Activated B cell treated with CpG ODN at 0.5 μM for 24 hours (primary cell): ENCODE measurements around the gene RELB. TPM values are rescaled to one million over a fixed set of nuclear protein-coding genes. Genes with fewer than 3 reads are reported as not detected.

ENCODE experiments used
- ATAC-seq: fragments of 200-7000 bp; cut with Tn5 transposase; one replicate; pipeline ENCODE4 v1.10.0; 2021; ENCODE audit warnings: low read depth, mild to moderate bottlenecking, moderate library complexity
- CTCF ChIA-PET: fragments of 350-600 bp; sonication (Branson Sonifier 250); formaldehyde crosslinking; loops from one replicate; lab custom pipeline; 2021; ENCODE audit warnings: antibody characterized with exemption; lab: Charles Lee
- POLR2A ChIA-PET: fragments of 350-600 bp; sonication (Branson Sonifier 250); formaldehyde crosslinking; loops from one replicate; lab custom pipeline; 2021; ENCODE audit warnings: antibody characterized with exemption; lab: Charles Lee
- DNase-seq: peaks from one replicate; pipeline ENCODE4 v3.0.0; 2022
- H3K27ac Mint-ChIP-seq: one replicate; pipeline ENCODE4 v1.8.0; 2020; ENCODE audit warnings: mixed read lengths
- H3K27me3 Mint-ChIP-seq: one replicate; pipeline ENCODE4 v1.8.0; 2021; ENCODE audit warnings: mixed read lengths
- H3K36me3 Mint-ChIP-seq: one replicate; pipeline ENCODE4 v1.8.0; 2021; ENCODE audit warnings: low read depth, mixed read lengths
- H3K4me1 Mint-ChIP-seq: one replicate; pipeline ENCODE4 v1.8.0; 2021; ENCODE audit warnings: mixed read lengths
- H3K4me3 Mint-ChIP-seq: one replicate; pipeline ENCODE4 v1.8.0; 2020; ENCODE audit warnings: mild to moderate bottlenecking, mixed read lengths
- H3K9me3 Mint-ChIP-seq: one replicate; pipeline ENCODE4 v1.8.0; 2020; ENCODE audit warnings: mixed read lengths
- CTCF ChIP-seq: fragments of 200-600 bp; IDR thresholded peaks from one replicate; pipeline ENCODE4 v1.8.0; 2022; ENCODE audit warnings: antibody characterized with exemption, mild to moderate bottlenecking
- intact Hi-C: fragments of 100-400 bp; cut with micrococcal nuclease; formaldehyde crosslinking; loops from one replicate; pipeline ENCODE4 v1.15.1; 2024
- total RNA-seq: library from RNA; stranded (reverse); gene quantifications from 2 replicates; pipeline ENCODE4 v1.2.3, GENCODE V29; 2022

The RELB gene
- total RNA-seq, 1 donor from 2014 or later: 135 TPM

GRCh38 chr19:44985445-44985844 lies 15.8 kb upstream of the RELB start:
- Mint-ChIP-seq H3K4me3 (no peak overlapping the region), H3K4me1 (no peaks in the 10 kb centered on the region), H3K36me3 (peaks cover 65% of the 10 kb centered on the region), H3K9me3 (no peaks in the 10 kb centered on the region), H3K27ac (no peak overlapping the region), H3K27me3 (no peaks in the 10 kb centered on the region)
- ChIA-PET POLR2A (interaction anchor here (1.0 kb wide), 1 partner anchor 16 kb away, joined by 3 read pairs; no protein-coding TSS in a partner anchor), CTCF (no interaction called here)
- intact Hi-C loops: no loop called here
- TF ChIP-seq CTCF: no peak
- no peak for DNase-seq
- no peak for ATAC-seq

GRCh38 chr19:44986389-44986788 lies 14.9 kb upstream of the RELB start:
- ATAC-seq: no peak
- CTCF ChIA-PET: interaction anchor here (0.9 kb wide), 1 partner anchor 12 kb away, joined by 3 read pairs; no protein-coding TSS in a partner anchor
- intact Hi-C loops: no loop called here
- Mint-ChIP-seq H3K27ac (no peak overlapping the region), H3K36me3 (peaks cover 71% of the 10 kb centered on the region), H3K4me3 (no peak overlapping the region), H3K9me3 (no peaks in the 10 kb centered on the region), H3K4me1 (no peaks in the 10 kb centered on the region), H3K27me3 (no peaks in the 10 kb centered on the region)
- POLR2A ChIA-PET: interaction anchor here (0.6 kb wide), 1 partner anchor 15 kb away, joined by 9 read pairs; no protein-coding TSS in a partner anchor
- no peak for DNase-seq
- no peak for TF ChIP-seq CTCF

GRCh38 chr19:44987148-44987675 lies 14.1 kb upstream of the RELB start:
- intact Hi-C loops: no loop called here
- Mint-ChIP-seq H3K4me1 (no peaks in the 10 kb centered on the region), H3K27me3 (no peaks in the 10 kb centered on the region), H3K36me3 (peaks cover 74% of the 10 kb centered on the region), H3K4me3 (no peak overlapping the region), H3K9me3 (no peaks in the 10 kb centered on the region), H3K27ac (no peak overlapping the region)
- ChIA-PET POLR2A (no interaction called here), CTCF (no interaction called here)
- DNase-seq (no peak), ATAC-seq (no peak)
- TF ChIP-seq CTCF: no peak

GRCh38 chr19:44988273-44988672 lies 13.0 kb upstream of the RELB start:
- intact Hi-C loops: no loop called here
- TF ChIP-seq CTCF: no peak
- no peak overlapping the region for H3K4me3 Mint-ChIP-seq
- H3K36me3 Mint-ChIP-seq: peaks cover 71% of the 10 kb centered on the region
- H3K27me3 Mint-ChIP-seq: no peaks in the 10 kb centered on the region
- ChIA-PET POLR2A (interaction anchor here (1.5 to 2.3 kb wide), 3 partner anchors 13 to 69 kb away, joined by 3 to 14 read pairs (median 5); partner anchors contain the start of gene RELB), CTCF (interaction anchor here (0.6 to 3.4 kb wide), 5 partner anchors 13 to 73 kb away, joined by 3 to 30 read pairs (median 5); partner anchors contain the start of gene RELB)
- DNase-seq: no peak
- H3K9me3 Mint-ChIP-seq: no peaks in the 10 kb centered on the region
- no peaks in the 10 kb centered on the region for H3K4me1 Mint-ChIP-seq
- no peak overlapping the region for H3K27ac Mint-ChIP-seq
- no peak for ATAC-seq

- Mint-ChIP-seq H3K9me3 (no peaks in the 10 kb centered on the region), H3K36me3 (peaks cover 74% of the 10 kb centered on the region), H3K27ac (no peak overlapping the region), H3K4me1 (no peaks in the 10 kb centered on the region), H3K27me3 (no peaks in the 10 kb centered on the region), H3K4me3 (no peak overlapping the region)
- DNase-seq (peak; percentile 57), ATAC-seq (peak; percentile 97)
- ChIA-PET POLR2A (interaction anchor here (0.7 to 2.3 kb wide), 6 partner anchors 12 to 262 kb away, joined by 3 to 14 read pairs (median 4); partner anchors contain the start of genes MARK4 and RELB), CTCF (interaction anchor here (0.6 to 3.4 kb wide), 10 partner anchors 12 to 198 kb away, joined by 3 to 30 read pairs (median 4); partner anchors contain the start of gene RELB)
- intact Hi-C loops: loop anchor here (1.0 kb wide), 5 partner anchors 27 to 198 kb away; no protein-coding TSS in a partner anchor
- TF ChIP-seq CTCF: no peak
Observed at GRCh38 chr19:44988896-44989556, 12.2 kb upstream of the RELB start.
